ENCODE measurements around the gene F5. TPM values are rescaled to one million over a fixed set of nuclear protein-coding genes. Genes with fewer than 3 reads are reported as not detected.

F5 gene
- total RNA-seq, 2 donors from 2014 or later, result 0.68 to 0.85 TPM

DNA sequence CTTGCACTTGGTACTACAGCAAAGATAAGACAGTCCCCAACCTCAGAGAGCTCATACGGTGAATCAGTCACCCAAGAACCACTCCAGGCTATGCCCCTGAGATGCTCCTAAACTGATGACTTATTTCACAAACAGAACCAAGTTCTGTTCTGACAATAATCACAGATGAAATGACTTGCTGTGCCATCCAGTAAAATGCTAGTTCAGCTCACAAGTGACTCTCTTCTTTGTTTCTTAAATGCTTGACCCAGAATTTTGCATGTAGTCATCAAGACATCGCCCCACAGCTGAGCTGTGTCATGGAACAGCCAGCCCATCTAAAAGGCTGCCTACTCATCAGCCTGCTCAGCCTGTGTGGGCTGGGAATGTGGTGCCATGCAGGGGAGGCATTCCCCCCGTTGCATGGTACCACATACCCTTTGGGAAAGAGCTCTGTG is 94.4 kb downstream of the F5 start:
- H3K27me3 ChIP-seq (replicated peaks; ENCODE audit: insufficient read depth), result no peaks in the 10 kb centered on the region
- ATAC-seq (ENCODE audit: insufficient number of reproducible peaks, low FRiP score, low read depth), result no peak
- TF ChIP-seq, protein P1, sequence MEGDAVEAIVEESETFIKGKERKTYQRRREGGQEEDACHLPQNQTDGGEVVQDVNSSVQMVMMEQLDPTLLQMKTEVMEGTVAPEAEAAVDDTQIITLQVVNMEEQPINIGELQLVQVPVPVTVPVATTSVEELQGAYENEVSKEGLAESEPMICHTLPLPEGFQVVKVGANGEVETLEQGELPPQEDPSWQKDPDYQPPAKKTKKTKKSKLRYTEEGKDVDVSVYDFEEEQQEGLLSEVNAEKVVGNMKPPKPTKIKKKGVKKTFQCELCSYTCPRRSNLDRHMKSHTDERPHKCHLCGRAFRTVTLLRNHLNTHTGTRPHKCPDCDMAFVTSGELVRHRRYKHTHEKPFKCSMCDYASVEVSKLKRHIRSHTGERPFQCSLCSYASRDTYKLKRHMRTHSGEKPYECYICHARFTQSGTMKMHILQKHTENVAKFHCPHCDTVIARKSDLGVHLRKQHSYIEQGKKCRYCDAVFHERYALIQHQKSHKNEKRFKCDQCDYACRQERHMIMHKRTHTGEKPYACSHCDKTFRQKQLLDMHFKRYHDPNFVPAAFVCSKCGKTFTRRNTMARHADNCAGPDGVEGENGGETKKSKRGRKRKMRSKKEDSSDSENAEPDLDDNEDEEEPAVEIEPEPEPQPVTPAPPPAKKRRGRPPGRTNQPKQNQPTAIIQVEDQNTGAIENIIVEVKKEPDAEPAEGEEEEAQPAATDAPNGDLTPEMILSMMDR (IDR thresholded peaks at IDR 0.05), result no peak

GRCh38 chr1:169488157-169488556 is 98.1 kb downstream of the F5 start:
- Histone ChIP-seq H3K4me1 (ENCODE audit: control insufficient read depth in 1 of 2, low read depth in 2 of 2) (peaks cover 15 to 32% of the 10 kb centered on the region in 2 donors), H3K9me3 (no peaks in the 10 kb centered on the region), H3K27me3 (replicated peaks; ENCODE audit: insufficient read depth) (no peaks in the 10 kb centered on the region), H3K27ac (no peak overlapping the region), H3K36me3 (no peaks in the 10 kb centered on the region), H3K4me3 (no peak overlapping the region)
- DNase-seq (ENCODE audit: low spot score) (no peak), ATAC-seq (ENCODE audit: insufficient number of reproducible peaks, low FRiP score, low read depth) (no peak)
- TF ChIP-seq, protein P1 (IDR thresholded peaks at IDR 0.05), result no peak

More for the DNA sequence above, 94.4 kb downstream of the F5 start:
- peaks cover 3 to 11% of the 10 kb centered on the region in 2 donors for H3K4me1 ChIP-seq (ENCODE audit: control insufficient read depth in 1 of 2, low read depth in 2 of 2)
- no peak for DNase-seq (ENCODE audit: low spot score)
- H3K36me3 ChIP-seq, result no peaks in the 10 kb centered on the region
- H3K9me3 ChIP-seq, result no peaks in the 10 kb centered on the region
- no peak overlapping the region for H3K27ac ChIP-seq
- no peak overlapping the region for H3K4me3 ChIP-seq

- TF ChIP-seq, protein P1 (IDR thresholded peaks at IDR 0.05), result no peak
- ATAC-seq (ENCODE audit: insufficient number of reproducible peaks, low FRiP score, low read depth), result no peak
- no peaks in the 10 kb centered on the region for H3K9me3 ChIP-seq
- no peaks in the 10 kb centered on the region for H3K27me3 ChIP-seq (replicated peaks; ENCODE audit: insufficient read depth)
- H3K27ac ChIP-seq, result peak overlapping the region; percentile 97 to 99
- DNase-seq (ENCODE audit: low spot score), result no peak
- peaks cover 16 to 32% of the 10 kb centered on the region in 2 donors for H3K4me1 ChIP-seq (ENCODE audit: control insufficient read depth in 1 of 2, low read depth in 2 of 2)
- no peaks in the 10 kb centered on the region for H3K36me3 ChIP-seq
- no peak overlapping the region for H3K4me3 ChIP-seq
These were observed 98.7 kb downstream of the F5 start for GRCh38 chr1:169487561-169487960.

DNA sequence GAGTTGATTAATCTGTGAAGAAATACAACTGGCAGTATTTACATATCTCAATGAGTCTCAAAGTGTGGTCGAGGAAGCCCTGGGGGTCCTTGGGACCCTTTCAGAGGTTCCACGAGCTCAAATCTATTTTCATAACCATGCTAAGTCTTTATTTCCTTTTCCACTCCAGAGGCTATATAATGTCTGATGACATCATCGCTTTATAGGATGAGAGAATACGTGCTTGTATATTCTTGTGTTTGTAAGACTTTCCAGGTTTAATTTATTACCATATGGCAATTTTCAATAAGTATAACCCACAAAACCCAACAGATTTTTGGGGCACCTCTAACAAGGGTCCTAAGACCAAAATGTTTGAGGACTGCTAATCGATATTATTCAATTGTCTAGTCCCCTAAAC is 99.1 kb downstream of the F5 start:
- Histone ChIP-seq H3K4me3 (peak overlapping the region; percentile 86), H3K4me1 (ENCODE audit: control insufficient read depth in 1 of 2, low read depth in 2 of 2) (peaks cover 16 to 32% of the 10 kb centered on the region in 2 donors), H3K36me3 (no peaks in the 10 kb centered on the region), H3K27ac (peak overlapping the region; percentile 97 to 99), H3K27me3 (replicated peaks; ENCODE audit: insufficient read depth) (no peaks in the 10 kb centered on the region), H3K9me3 (no peaks in the 10 kb centered on the region)
- ATAC-seq (ENCODE audit: insufficient number of reproducible peaks, low FRiP score, low read depth) (no peak), DNase-seq (ENCODE audit: low spot score) (no peak)
- TF ChIP-seq, protein P1 (IDR thresholded peaks at IDR 0.05), result no peak

GRCh38 chr1:169486281-169487051 is 99.8 kb downstream of the F5 start:
- TF ChIP-seq, protein P1 (IDR thresholded peaks at IDR 0.05), result no peak
- H3K4me3 ChIP-seq, result peak overlapping the region; percentile 86
- H3K27me3 ChIP-seq (replicated peaks; ENCODE audit: insufficient read depth), result no peaks in the 10 kb centered on the region
- H3K36me3 ChIP-seq, result no peaks in the 10 kb centered on the region
- DNase-seq (ENCODE audit: low spot score) (no peak), ATAC-seq (ENCODE audit: insufficient number of reproducible peaks, low FRiP score, low read depth) (peak; percentile 2)
- H3K4me1 ChIP-seq (ENCODE audit: control insufficient read depth in 1 of 2, low read depth in 2 of 2), result peaks cover 16 to 32% of the 10 kb centered on the region in 2 donors
- no peaks in the 10 kb centered on the region for H3K9me3 ChIP-seq
- peak overlapping the region; percentile 97 to 99 for H3K27ac ChIP-seq
